Measurements from ENCODE around the gene PXDC1. TPM values are rescaled to one million over a fixed set of nuclear protein-coding genes. Genes with fewer than 3 reads are reported as not detected.
"Not testable (repeated sequence)": the region's sequence is repeated elsewhere in the genome, so short reads cannot be mapped to it uniquely, and the experiment has no call there.

Gene PXDC1
- total and polyA plus RNA-seq, 2 experiments from 2014 or later, result 12.3 to 16.1 TPM

GRCh38 chr6:3758842-3759144 lies 7.3 kb upstream of the PXDC1 start:
- no peak overlapping the region for H3K27ac ChIP-seq
- no peaks in the 10 kb centered on the region for H3K27me3 ChIP-seq
- H3K4me3 ChIP-seq, result no peak overlapping the region
- H3K36me3 ChIP-seq, result no peaks in the 10 kb centered on the region
- H3K9me3 ChIP-seq (ENCODE audit: low read depth), result no peaks in the 10 kb centered on the region
- no peak for DNase-seq (ENCODE audit: low read depth in 1 of 2, low spot score in 1 of 2)
- no peaks in the 10 kb centered on the region for H3K4me1 ChIP-seq (ENCODE audit: low read depth)
- TF ChIP-seq, protein P1, sequence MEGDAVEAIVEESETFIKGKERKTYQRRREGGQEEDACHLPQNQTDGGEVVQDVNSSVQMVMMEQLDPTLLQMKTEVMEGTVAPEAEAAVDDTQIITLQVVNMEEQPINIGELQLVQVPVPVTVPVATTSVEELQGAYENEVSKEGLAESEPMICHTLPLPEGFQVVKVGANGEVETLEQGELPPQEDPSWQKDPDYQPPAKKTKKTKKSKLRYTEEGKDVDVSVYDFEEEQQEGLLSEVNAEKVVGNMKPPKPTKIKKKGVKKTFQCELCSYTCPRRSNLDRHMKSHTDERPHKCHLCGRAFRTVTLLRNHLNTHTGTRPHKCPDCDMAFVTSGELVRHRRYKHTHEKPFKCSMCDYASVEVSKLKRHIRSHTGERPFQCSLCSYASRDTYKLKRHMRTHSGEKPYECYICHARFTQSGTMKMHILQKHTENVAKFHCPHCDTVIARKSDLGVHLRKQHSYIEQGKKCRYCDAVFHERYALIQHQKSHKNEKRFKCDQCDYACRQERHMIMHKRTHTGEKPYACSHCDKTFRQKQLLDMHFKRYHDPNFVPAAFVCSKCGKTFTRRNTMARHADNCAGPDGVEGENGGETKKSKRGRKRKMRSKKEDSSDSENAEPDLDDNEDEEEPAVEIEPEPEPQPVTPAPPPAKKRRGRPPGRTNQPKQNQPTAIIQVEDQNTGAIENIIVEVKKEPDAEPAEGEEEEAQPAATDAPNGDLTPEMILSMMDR (IDR thresholded peaks at IDR 0.05; ENCODE audit: low read depth, low read length), result no peak

- not testable (repeated sequence) for H3K9me3 ChIP-seq (ENCODE audit: low read depth); H3K36me3 ChIP-seq; H3K4me1 ChIP-seq (ENCODE audit: low read depth); H3K4me3 ChIP-seq; DNase-seq (ENCODE audit: low read depth in 1 of 2, low spot score in 1 of 2); H3K27me3 ChIP-seq; H3K27ac ChIP-seq
Measured at GRCh38 chr6:3757998-3758841, 6.7 kb upstream of the PXDC1 start.

GRCh38 chr6:3757241-3757641 lies 5.7 kb upstream of the PXDC1 start:
- no peak for DNase-seq (ENCODE audit: low read depth in 1 of 2, low spot score in 1 of 2)
- Histone ChIP-seq H3K36me3 (no peaks in the 10 kb centered on the region), H3K4me3 (no peak overlapping the region), H3K27ac (no peak overlapping the region), H3K27me3 (no peaks in the 10 kb centered on the region), H3K4me1 (ENCODE audit: low read depth) (no peaks in the 10 kb centered on the region), H3K9me3 (ENCODE audit: low read depth) (no peaks in the 10 kb centered on the region)
- TF ChIP-seq, protein P1 (IDR thresholded peaks at IDR 0.05; ENCODE audit: low read depth, low read length), result no peak

GRCh38 chr6:3756546-3756945 lies 5.0 kb upstream of the PXDC1 start:
- H3K4me1 ChIP-seq (ENCODE audit: low read depth), result no peaks in the 10 kb centered on the region
- TF ChIP-seq, protein P1 (IDR thresholded peaks at IDR 0.05; ENCODE audit: low read depth, low read length), result no peak

GRCh38 chr6:3755637-3756545 lies 4.4 kb upstream of the PXDC1 start:
- TF ChIP-seq, protein P1 (IDR thresholded peaks at IDR 0.05; ENCODE audit: low read depth, low read length), result no peak
- DNase-seq (ENCODE audit: low read depth in 1 of 2, low spot score in 1 of 2), result no peak
- Histone ChIP-seq H3K27ac (no peak overlapping the region), H3K36me3 (no peaks in the 10 kb centered on the region), H3K4me3 (no peak overlapping the region), H3K9me3 (ENCODE audit: low read depth) (no peaks in the 10 kb centered on the region), H3K4me1 (ENCODE audit: low read depth) (no peaks in the 10 kb centered on the region), H3K27me3 (peaks cover 8% of the 10 kb centered on the region)

More at GRCh38 chr6:3756546-3756945, 5.0 kb upstream of the PXDC1 start:
- H3K27me3 ChIP-seq, result peaks cover 1% of the 10 kb centered on the region
- H3K4me3 ChIP-seq, result no peak overlapping the region
- H3K36me3 ChIP-seq, result no peaks in the 10 kb centered on the region
- H3K27ac ChIP-seq, result no peak overlapping the region
- H3K9me3 ChIP-seq (ENCODE audit: low read depth), result no peaks in the 10 kb centered on the region
- no peak for DNase-seq (ENCODE audit: low read depth in 1 of 2, low spot score in 1 of 2)

GRCh38 chr6:3754776-3755175 lies 3.3 kb upstream of the PXDC1 start:
- Histone ChIP-seq H3K27ac (no peak overlapping the region), H3K9me3 (ENCODE audit: low read depth) (no peaks in the 10 kb centered on the region), H3K4me1 (ENCODE audit: low read depth) (no peaks in the 10 kb centered on the region), H3K27me3 (peaks cover 9% of the 10 kb centered on the region), H3K4me3 (no peak overlapping the region), H3K36me3 (no peaks in the 10 kb centered on the region)
- TF ChIP-seq, protein P1 (IDR thresholded peaks at IDR 0.05; ENCODE audit: low read depth, low read length), result no peak
- no peak for DNase-seq (ENCODE audit: low read depth in 1 of 2, low spot score in 1 of 2)

DNA sequence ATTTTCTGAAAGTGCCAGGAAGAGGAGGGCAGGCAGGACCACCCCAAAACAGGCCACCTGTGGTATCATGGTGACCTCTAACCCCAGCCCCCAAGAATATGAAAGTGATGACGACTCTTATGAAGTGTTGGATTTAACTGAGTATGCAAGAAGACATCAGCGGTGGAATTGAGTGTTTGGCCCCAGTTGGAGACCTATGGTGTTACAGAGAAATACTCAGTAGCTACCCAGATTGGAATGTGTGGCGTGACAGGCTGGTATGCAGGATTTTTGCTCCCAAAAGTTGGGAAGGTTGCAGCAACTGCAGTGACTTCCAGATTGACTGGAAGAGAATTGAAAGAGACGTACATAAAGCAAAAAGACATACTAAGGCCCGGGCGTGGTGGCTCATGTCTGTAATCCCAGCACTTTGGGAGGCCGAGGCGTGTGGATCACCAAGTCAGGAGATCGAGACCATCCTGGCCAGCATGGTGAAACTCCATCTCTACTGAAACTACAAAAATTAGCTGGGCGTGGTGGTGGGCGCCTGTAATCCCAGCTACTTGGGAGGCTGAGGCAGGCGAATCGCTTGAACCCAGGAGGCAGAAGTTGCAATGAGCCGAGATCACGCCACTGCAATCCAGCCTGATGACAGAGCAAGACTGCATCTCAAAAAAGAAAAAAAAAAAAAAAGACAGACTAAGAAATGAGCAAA lies 2.7 kb upstream of the PXDC1 start:
- not testable (repeated sequence) for H3K36me3 ChIP-seq; H3K9me3 ChIP-seq (ENCODE audit: low read depth); H3K4me3 ChIP-seq; H3K4me1 ChIP-seq (ENCODE audit: low read depth); H3K27me3 ChIP-seq; DNase-seq (ENCODE audit: low read depth in 1 of 2, low spot score in 1 of 2); H3K27ac ChIP-seq
